ENCODE data around the gene RPA3.

RPA3 gene

DNA sequence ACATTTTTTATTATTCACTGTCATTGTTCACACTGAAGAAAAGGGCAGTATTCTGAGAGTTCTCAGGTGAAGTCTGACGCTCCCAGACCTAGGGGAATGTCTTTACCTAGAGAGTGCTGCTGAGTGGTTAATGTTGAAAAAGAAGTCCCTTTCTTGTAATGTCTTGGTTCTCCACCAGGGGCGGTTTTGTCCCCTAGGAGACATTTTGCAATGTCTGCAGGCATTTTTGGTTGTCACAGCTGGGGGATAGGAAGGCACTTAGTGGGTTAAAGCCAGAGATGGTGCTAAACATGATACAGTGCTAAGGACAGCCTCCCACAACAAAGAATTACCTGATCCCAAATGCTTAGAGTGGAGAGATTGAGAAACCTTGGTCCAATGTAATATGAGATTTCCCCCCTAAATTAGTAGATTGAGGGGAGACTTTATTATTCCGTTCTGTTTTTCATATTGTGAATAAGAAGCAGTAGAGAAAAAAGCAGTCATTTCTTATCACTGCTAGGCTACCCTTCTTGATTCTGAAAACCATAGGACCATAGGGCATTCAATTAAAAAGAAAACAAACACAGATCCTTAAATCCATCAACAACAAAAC lies 64.7 kb downstream of the RPA3 start:
- no peak for DNase-seq (ENCODE audit: low read depth)

- no peak for DNase-seq (ENCODE audit: low read depth)
Measured at GRCh38 chr7:7652798-7653540, 65.4 kb downstream of the RPA3 start.

DNA sequence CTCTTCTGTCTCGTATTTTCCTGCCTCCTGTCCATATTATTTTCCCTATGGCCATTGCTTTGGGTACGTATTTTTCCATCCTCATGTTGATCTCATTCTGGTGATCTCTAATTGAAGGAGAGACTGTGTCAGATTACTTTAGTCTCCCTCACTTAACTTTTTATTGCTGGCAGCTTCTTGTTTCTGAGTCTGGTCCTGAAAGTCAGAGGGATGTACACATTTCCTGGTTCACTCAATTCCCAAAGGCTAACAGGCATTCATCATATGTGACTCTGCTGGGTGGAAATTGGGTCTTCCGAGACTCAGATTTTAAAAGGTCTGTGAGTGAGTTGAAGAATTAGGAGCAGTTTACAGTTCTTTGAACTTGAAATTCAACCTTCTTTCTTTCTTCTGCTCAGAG lies 66.9 kb downstream of the RPA3 start:
- DNase-seq (ENCODE audit: low read depth) = no peak

GRCh38 chr7:7650682-7651206 lies 67.7 kb downstream of the RPA3 start:
- no peak for DNase-seq (ENCODE audit: low read depth)

GRCh38 chr7:7647495-7648036 lies 70.8 kb downstream of the RPA3 start:
- no peak for DNase-seq (ENCODE audit: low read depth)

GRCh38 chr7:7642081-7642480 lies 76.3 kb downstream of the RPA3 start:
- no peak for DNase-seq (ENCODE audit: low read depth)

- no peak for DNase-seq (ENCODE audit: low read depth)
Measured at GRCh38 chr7:7641129-7641663, 77.2 kb downstream of the RPA3 start.

GRCh38 chr7:7640221-7641128 lies 77.9 kb downstream of the RPA3 start, which contains the start of gene UMAD1:
Gene UMAD1 (plus strand): TSS chr7:7640752. CDS start chr7:7673372, 32,620 bp downstream.
- DNase-seq (ENCODE audit: low read depth) = peak; percentile 97

DNA sequence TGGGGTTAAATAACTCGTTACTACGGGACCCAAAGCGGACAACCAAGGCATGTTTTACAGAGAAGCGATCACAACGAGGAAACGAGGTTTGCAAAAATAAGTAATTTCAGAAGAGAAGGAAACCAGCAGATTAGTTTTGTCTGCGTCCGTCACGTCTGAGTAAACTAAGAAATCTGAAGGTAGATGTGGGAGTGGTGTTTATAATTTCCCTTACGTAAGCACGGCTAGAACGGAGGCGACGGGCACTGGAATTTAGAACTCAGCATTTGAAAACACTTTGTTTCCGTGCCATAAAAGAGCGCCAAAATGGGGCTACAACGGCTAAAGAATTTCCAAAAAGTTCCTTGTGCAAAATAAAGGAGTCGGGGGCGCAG lies 78.6 kb downstream of the RPA3 start:
- peak; percentile 32 for DNase-seq (ENCODE audit: low read depth)

- no peak for DNase-seq (ENCODE audit: low read depth)
Measured at GRCh38 chr7:7639421-7639820, 79.0 kb downstream of the RPA3 start.

DNA sequence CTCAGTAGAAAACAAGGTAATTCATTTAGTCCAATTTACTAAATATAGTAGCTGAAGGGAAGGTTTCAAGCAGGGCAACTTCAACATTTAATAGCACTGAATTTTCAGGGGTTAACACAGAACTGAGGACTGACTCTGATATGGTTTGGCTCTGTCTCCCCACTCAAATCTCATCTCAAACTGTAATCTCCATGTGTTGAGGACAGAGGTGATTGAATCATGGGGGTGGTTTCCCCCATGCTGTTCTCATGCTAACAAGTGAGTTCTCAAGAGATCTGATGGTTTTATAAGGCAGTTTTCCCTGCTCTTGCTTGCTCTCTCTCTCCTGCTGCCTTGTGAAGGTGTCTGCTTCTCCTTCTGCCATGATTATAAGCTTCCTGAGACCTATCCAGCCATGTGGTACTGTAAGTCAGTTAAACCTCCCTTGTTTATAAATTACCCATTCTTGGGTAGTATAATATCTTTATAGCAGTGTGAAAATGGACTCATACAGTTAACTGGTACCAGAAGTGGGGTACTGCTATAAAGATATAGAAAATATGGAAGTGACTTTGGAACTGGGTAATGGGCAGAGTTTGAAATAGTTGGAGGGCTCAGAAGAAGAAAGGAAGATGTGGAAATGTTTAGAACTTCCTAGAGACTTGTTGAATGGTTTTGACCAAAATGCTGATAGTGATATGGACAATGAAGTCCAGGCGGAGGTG lies 87.6 kb downstream of the RPA3 start:
- no peak for DNase-seq (ENCODE audit: low read depth)

GRCh38 chr7:7628476-7628875 lies 89.9 kb downstream of the RPA3 start:
- no peak for DNase-seq (ENCODE audit: low read depth)

GRCh38 chr7:7620644-7621210 lies 97.7 kb downstream of the RPA3 start:
- DNase-seq (ENCODE audit: low read depth) = no peak

- no peak for DNase-seq (ENCODE audit: low read depth)
Measured at GRCh38 chr7:7620236-7620635, 98.2 kb downstream of the RPA3 start.

GRCh38 chr7:7618410-7618809 lies 100.0 kb downstream of the RPA3 start:
- DNase-seq (ENCODE audit: low read depth) = no peak

DNA sequence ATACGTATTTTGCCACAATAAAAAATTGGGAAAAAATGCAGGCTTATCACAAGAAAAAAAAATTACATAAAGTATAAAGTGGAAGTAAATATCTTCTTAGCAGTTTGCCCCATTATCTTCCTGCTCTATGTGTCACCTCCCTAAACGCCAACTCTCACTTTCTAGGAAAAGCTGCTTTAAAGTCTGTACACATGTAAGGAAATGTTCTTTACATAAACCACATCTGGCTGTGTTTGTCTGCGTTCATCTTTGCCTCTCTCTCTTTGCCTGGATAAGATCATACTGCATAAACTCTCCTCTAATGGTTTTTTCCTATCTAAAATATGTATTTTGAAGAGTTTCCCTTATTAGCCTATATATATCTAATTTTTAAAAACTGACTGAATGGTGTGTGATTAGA lies 100.9 kb downstream of the RPA3 start:
- DNase-seq (ENCODE audit: low read depth) = no peak

DNA sequence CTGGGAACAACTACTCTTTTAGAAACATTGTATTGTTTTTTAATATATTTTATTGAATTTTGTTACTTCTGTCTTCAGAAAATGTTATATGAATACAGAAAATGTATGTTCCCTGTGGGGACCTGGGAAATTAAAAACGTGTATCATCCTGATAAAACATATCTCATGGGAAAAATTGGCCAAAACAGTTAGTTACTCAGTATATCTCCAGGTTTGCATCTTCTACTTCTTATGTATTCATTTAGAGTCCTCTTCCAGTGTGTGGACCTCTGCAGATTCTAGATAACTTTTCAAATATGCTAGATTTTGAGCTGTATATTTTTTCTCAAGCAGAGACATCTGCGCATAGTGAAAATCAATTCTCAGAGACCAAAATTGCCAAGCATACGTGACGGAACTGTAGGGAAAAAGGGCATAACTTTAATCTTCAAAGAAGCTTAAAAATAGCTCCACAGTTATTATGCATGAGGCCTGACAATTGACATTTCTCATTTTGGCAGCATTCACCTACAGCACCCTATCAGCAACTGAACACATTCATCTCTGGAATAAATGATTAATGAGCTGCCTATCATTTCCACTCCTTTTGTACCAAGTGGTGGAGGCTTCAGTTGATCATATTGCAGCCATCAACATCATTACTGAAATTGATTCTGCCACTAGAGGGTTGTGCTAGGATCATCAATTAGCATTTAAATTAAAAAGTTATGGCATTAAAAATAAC lies 104.2 kb downstream of the RPA3 start:
- DNase-seq (ENCODE audit: low read depth) = no peak

DNA sequence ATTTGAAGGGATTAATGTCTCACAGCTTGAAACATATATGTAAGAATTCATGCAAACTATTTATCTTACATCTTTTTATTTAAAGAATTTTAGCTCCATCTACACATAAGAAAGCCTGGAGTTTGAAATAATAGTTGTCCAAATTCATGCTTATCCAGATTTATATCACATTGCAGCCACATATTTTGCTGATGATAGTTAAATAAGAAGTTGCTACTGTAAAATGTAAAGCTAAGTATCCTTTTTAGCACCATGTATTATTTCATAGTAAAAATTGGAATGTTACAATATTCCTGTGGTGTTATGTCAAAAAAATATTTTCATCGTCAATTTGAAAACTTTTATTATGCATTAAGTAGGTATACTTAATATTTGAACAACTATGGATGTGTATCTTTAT lies 105.2 kb downstream of the RPA3 start:
- DNase-seq (ENCODE audit: low read depth) = no peak

DNA sequence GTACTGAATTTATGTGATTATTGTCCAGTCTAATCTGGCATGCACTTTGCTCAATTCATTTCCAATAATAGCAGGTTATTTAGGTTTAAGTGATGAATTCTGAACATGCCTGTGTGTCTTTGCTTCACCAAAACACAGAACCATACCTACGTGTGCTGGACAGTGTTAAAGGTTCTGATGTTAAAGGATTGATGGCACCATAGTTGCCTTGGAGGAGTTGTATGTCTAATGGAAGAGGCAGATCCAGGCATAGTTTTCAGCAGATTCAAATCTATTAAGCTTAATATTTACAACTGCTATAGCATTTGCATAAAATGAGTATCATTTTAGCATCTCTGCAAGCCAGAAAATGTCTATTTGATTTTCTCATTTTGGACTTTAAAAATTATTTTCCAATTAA lies 105.9 kb downstream of the RPA3 start:
- DNase-seq (ENCODE audit: low read depth) = no peak

- no peak for DNase-seq (ENCODE audit: low read depth)
Measured at GRCh38 chr7:7609330-7609729, 109.1 kb downstream of the RPA3 start.
